ENCODE data around the gene KAT14.
"Not testable (repeated sequence)": the region's sequence is repeated elsewhere in the genome, so short reads cannot be mapped to it uniquely, and the experiment has no call there.

KAT14 gene

DNA sequence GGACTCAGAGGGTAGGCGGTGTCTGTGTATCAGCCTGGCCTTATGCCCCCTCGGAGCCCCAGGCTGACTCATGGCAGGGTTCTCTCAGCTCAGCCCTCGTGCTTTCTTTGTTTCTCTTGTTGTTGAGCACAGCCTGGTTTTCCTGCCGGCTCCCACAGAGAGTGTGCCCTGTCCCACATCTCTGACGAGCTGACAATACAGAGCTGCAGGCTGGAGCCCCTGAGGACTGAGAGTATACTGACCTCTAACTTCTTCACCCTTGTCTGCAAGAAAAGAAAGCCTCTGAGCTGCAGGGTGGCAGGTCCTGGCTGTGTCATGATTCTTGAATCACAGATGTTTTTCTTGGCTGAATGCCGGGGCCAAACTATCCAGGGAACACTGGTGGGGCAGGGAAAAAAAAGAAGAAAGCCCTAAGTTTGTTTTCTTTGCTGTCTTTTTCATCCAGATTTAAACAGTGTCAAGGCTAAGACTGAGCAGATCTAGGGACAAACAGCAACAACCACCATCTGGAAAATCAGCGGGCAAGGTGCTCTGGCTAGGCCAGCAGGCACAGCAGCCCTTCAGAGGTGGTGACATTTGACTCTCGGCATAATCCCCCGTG is 87.4 kb downstream of the KAT14 start:
- DNase-seq, result no peak

DNA sequence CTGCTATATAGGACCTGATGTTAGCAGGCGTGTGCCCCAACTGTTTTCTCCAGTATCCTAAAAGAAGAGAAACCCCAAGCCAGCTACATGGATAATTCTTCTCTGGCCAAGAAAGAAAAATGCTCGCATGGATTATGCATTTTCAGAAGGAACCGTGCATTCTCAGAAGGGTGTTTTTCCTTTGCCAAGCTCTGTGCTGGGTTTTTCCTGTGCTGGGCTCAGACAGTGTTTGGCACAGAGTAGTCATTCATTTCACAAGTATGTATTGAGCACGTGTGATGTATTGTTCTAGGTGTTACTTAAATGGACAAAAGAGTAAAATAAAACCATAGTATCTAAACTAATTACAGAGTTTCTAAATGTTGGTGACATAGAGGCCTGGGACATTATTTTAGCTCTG is 88.0 kb downstream of the KAT14 start:
- DNase-seq, result no peak

DNA sequence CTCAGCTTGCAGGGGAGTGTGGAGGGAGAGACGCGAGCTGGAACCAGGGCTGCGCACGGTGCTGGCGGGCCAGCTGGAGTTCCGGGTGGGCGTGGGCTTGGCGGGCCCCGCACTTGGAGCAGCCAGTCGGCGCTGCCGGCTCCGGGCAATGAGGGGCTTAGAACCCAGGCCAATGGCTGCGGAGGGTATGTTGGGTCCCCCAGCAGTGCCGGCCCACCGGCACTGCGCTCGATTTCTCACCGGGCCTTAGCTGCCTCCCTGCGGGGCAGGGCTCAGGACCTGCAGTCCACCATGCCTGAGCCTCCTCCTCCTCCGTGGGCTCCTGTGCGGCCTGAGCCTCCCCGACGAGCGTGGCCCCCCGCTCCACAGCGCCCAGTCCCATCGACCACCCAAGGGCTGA is 89.1 kb downstream of the KAT14 start:
- not testable (repeated sequence) for DNase-seq

DNA sequence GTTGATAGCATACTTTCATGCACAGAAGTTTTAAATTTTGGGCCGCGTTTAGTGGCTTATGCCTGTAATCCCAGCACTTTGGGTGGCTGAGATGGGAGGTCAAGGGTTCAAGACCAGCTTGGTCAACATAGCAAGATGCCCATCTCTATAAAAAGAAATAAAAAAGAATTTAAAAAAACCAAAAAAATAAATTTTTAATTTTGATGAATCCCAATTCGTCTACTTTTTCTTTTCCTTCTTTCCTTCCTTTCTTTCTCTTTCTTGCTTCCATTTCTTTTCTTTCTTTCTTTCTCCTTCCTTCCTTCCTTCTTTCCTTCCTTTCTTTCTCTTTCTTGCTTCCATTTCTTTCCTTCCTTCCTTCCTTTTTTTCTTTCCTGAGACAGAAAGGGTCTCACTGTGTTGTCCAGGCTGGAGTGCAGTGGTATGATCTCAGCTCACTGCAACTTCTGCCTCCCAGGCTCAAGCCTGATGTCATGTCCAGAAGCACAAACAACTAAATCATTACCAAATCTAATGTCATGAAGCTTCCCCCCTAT is 95.8 kb downstream of the KAT14 start:
- no peak for DNase-seq
